ENCODE results near the gene SDK1.

DNA sequence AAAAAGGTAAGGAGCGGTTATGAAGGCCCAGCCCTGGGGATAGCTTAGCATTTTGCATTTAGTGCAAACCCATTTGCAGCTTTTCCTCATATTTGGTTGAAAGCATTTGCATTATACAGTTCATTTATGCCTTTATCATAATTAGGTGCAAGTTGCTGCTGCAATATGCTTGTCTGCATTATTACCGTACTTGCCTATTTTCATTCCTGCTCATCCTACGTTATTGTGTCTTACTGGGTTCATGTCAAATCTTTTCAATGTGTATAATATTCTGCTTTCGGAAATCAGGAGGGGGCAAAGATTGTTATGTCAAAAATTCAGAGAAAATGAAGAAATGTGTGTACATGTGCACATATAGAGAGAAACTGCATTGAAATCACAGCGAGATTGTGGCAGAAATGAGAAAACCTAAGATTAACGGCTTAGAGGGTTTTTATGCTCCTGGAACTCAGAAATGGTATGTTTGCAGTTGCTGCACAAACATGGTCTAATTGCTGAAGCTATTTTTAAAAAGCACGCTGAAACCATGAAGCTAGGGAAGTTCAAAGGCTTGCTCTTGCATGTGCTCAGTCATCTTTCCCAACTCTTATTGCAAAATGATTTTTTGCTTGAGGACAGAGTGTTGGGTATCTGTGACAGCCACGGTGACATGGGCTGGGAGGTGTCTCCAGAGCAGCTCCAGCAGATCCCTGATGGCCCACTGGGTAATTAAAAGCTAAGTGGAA lies 613.2 kb downstream of the SDK1 start:
- no peak for TF ChIP-seq POLR2A (IDR thresholded peaks at IDR 0.05)
- TF ChIP-seq, protein P1, sequence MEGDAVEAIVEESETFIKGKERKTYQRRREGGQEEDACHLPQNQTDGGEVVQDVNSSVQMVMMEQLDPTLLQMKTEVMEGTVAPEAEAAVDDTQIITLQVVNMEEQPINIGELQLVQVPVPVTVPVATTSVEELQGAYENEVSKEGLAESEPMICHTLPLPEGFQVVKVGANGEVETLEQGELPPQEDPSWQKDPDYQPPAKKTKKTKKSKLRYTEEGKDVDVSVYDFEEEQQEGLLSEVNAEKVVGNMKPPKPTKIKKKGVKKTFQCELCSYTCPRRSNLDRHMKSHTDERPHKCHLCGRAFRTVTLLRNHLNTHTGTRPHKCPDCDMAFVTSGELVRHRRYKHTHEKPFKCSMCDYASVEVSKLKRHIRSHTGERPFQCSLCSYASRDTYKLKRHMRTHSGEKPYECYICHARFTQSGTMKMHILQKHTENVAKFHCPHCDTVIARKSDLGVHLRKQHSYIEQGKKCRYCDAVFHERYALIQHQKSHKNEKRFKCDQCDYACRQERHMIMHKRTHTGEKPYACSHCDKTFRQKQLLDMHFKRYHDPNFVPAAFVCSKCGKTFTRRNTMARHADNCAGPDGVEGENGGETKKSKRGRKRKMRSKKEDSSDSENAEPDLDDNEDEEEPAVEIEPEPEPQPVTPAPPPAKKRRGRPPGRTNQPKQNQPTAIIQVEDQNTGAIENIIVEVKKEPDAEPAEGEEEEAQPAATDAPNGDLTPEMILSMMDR (IDR thresholded peaks at IDR 0.05): no peak

All from vagina (tissue), 2 donors.